Colonic mucosa (tissue), 4 donors: ENCODE results near the gene AAR2. TPM values are rescaled to one million over a fixed set of nuclear protein-coding genes. Genes with fewer than 3 reads are reported as not detected.

Experiments used
- DNase-seq: peaks from one replicate; pipeline ENCODE4 v3.0.0-alpha.2; 2020
- H3K27ac ChIP-seq: fragments of 200-600 bp; one replicate; pipeline ENCODE4 v1.8.0; 2021
- H3K27me3 ChIP-seq: fragments of 200-600 bp; one replicate; pipeline ENCODE4 v1.8.0; 2021
- H3K36me3 ChIP-seq: fragments of 200-600 bp; one replicate; pipeline ENCODE4 v1.8.0; 2021
- H3K4me1 ChIP-seq: fragments of 200-600 bp; one replicate; pipeline ENCODE4 v1.8.0; 2021; ENCODE audit warnings: mild to moderate bottlenecking
- H3K4me3 ChIP-seq: fragments of 200-600 bp; one replicate; pipeline ENCODE4 v1.8.0; 2021
- H3K9ac ChIP-seq, 2 donors: one replicate each; pipeline ENCODE4 v1.7.0; 2013; ENCODE audit warnings: control low read depth in 2 of 2, low read depth in 2 of 2, low read length in 2 of 2
- H3K9me3 ChIP-seq: fragments of 200-600 bp; one replicate; pipeline ENCODE4 v1.8.0; 2021
- intact Hi-C: fragments of 100-400 bp; cut with DNase I; formaldehyde crosslinking; loops from one replicate; pipeline ENCODE4 v1.14.1; 2022
- total RNA-seq, 2 donors: library from RNA; stranded (reverse); fragmentation: NEBNext Ultra II Directional in 1 of 2; extraction: Animal tissue kit (Norgen Biotek cat#: 25700) in 1 of 2; gene quantifications; one replicate each; pipeline ENCODE4 v1.2.1, GENCODE V29; 2021
- TF ChIP-seq, protein P1 (sequence below): fragments of 200-600 bp; IDR thresholded peaks from one replicate; pipeline ENCODE4 v1.8.0; 2022; ENCODE audit warnings: antibody characterized with exemption, mild to moderate bottlenecking
- donor health status: healthy.
- donor health status: DM: no; HTN: no; CAD: no.
- donor health status: DM: no; HTN: no; CAD: no.

AAR2 gene
- total RNA-seq, 2 donors from 2014 or later = 16.1 to 19.9 TPM

DNA sequence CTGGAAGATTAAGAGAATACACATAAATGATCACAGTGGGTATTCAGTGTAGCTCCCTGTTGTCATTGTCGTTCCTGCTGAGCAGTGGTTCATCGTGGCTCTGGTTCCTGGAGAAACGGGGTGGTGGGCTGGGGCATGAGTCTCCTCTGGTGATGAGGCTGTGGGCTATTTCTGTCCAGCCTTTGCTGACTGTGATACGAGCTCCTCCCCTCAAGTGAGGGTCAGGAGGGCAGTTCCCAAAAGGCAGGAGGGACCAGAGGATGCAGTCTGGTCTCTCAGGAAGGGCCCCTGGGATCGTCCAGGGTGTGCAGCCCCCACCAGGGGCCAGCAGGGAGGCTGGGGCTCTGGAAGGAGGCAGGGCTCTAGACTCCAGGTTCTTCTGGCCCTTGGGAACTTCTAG is 38.7 kb downstream of the AAR2 start:
- H3K9me3 ChIP-seq = no peaks in the 10 kb centered on the region
- TF ChIP-seq, protein P1, sequence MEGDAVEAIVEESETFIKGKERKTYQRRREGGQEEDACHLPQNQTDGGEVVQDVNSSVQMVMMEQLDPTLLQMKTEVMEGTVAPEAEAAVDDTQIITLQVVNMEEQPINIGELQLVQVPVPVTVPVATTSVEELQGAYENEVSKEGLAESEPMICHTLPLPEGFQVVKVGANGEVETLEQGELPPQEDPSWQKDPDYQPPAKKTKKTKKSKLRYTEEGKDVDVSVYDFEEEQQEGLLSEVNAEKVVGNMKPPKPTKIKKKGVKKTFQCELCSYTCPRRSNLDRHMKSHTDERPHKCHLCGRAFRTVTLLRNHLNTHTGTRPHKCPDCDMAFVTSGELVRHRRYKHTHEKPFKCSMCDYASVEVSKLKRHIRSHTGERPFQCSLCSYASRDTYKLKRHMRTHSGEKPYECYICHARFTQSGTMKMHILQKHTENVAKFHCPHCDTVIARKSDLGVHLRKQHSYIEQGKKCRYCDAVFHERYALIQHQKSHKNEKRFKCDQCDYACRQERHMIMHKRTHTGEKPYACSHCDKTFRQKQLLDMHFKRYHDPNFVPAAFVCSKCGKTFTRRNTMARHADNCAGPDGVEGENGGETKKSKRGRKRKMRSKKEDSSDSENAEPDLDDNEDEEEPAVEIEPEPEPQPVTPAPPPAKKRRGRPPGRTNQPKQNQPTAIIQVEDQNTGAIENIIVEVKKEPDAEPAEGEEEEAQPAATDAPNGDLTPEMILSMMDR = no peak
- no peak overlapping the region for H3K4me3 ChIP-seq
- H3K27me3 ChIP-seq = no peaks in the 10 kb centered on the region
- H3K27ac ChIP-seq = no peak overlapping the region
- no peak overlapping the region for H3K9ac ChIP-seq
- H3K36me3 ChIP-seq = no peaks in the 10 kb centered on the region
- no peaks in the 10 kb centered on the region for H3K4me1 ChIP-seq
- intact Hi-C loops = no loop called here
- no peak for DNase-seq

DNA sequence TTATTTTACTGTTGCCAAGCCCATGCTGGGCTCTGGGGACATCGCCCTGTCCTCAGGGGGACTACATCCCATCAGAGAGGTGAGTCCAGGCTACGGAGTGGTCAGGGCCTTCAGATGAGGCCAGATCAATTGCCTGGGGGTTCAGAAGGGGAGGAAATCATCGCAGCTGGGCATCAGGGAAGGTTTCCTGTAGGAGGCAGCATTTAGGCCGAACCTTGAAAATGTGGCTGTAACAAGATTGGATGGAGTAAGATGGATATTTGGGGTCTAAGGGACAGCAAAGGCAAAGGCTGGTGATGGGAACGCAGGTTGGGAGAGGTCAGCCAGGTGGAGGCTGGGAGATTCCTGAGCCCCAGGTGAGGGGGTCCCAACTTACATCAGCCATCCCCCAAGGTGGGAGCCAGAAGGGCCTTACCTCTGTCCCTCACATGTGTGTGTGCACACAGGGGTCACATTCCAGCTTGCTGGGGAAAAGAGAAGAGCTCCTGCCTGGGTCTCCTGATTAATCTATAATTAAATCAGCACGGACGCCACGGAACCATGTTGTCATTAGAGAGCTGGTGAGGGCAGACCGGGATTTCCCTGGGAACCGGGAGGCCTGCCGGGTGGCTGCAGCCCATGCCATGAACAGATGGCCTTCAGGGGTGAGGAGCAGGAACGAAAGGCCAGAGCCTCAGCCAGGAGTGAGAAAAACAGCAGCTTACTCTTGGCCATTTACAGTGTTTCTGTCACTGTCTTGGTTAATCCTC is 39.3 kb downstream of the AAR2 start:
- no peak for DNase-seq
- H3K27me3 ChIP-seq = no peaks in the 10 kb centered on the region
- H3K4me3 ChIP-seq = no peak overlapping the region
- H3K27ac ChIP-seq = no peak overlapping the region
- intact Hi-C loops = no loop called here
- H3K36me3 ChIP-seq = no peaks in the 10 kb centered on the region
- no peaks in the 10 kb centered on the region for H3K9me3 ChIP-seq
- no peaks in the 10 kb centered on the region for H3K4me1 ChIP-seq
- no peak overlapping the region for H3K9ac ChIP-seq
- TF ChIP-seq, protein P1 = no peak

DNA sequence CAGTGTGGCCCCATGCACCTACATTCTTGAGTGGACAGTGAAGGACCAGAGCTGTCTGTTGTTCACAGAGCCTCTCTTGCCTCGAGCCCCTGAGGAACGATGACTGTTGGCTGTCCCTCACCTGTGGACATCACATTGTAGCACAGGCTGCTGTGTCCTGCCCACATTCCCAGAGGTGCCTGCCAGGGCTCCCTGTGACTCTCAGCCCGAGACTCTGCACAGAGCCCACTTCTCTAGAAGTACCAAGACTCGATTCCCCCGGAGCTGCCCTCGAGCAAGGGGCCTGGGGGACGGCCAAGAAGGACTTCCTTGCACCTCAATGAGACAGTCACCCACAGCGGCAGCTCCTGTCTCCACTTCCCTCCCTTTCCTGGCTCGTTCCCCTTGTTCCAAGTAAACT is 41.3 kb downstream of the AAR2 start:
- DNase-seq = no peak
- Histone ChIP-seq H3K9ac (no peak overlapping the region), H3K4me1 (no peaks in the 10 kb centered on the region), H3K4me3 (no peak overlapping the region), H3K9me3 (no peaks in the 10 kb centered on the region), H3K36me3 (no peaks in the 10 kb centered on the region), H3K27ac (no peak overlapping the region), H3K27me3 (no peaks in the 10 kb centered on the region)
- TF ChIP-seq, protein P1 = no peak
- intact Hi-C loops = no loop called here

DNA sequence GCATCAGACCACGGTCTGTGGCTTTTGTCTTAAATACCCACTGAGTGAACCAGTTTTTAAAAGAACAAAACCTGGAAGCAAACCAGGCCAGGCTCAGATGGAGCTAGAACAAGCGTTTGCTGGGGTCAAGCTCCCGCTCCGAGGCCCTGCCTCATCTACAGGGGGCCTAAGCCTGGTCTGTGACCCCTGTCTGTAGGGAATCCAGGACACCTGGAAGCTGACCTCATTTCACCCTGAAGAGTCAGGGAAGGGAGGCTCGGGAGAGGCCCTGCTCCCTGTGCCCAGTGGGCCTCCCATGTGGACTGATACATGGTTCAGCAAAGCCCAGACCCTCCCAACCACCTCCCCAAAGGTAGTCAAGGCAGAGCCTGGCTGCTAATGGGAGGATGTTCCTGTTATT is 43.1 kb downstream of the AAR2 start:
- Histone ChIP-seq H3K4me1 (no peaks in the 10 kb centered on the region), H3K36me3 (no peaks in the 10 kb centered on the region), H3K9ac (no peak overlapping the region), H3K27me3 (no peaks in the 10 kb centered on the region), H3K9me3 (no peaks in the 10 kb centered on the region), H3K27ac (no peak overlapping the region), H3K4me3 (no peak overlapping the region)
- intact Hi-C loops = no loop called here
- TF ChIP-seq, protein P1 = no peak
- no peak for DNase-seq

DNA sequence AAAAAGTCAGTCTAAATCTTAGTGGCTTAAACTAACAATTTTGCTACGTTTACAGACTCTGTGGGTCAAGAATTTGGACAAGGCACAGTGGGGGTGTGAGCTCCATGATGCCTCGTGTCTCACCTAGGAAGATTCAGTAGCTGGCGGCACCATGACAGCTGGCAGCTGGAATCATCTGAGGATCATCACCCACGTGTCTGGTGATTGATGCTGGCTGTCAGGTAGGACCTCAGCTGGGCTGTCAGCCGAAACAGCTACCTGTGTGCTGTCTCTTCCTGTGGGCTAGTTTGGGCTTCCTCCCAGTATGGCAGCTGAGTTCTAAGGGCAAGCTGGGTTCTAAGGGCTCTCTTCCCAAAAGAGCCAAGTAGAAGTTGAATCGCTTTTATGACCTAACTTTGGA is 43.5 kb downstream of the AAR2 start:
- H3K4me1 ChIP-seq = no peaks in the 10 kb centered on the region
- TF ChIP-seq, protein P1 = no peak
- no peak overlapping the region for H3K9ac ChIP-seq
- no peaks in the 10 kb centered on the region for H3K9me3 ChIP-seq
- no peaks in the 10 kb centered on the region for H3K27me3 ChIP-seq
- DNase-seq = no peak
- H3K36me3 ChIP-seq = no peaks in the 10 kb centered on the region
- H3K4me3 ChIP-seq = no peak overlapping the region
- H3K27ac ChIP-seq = no peak overlapping the region
- intact Hi-C loops = no loop called here
